22Rv1 (cell line): ENCODE measurements around the gene XPO5.

Experiments
- ZFX ChIP-seq: fragments of 450-650 bp; IDR thresholded peaks from 2 replicates; pipeline ENCODE4 v1.6.1; 2017; ENCODE audit warnings: antibody characterized with exemption, borderline replicate concordance
- TF ChIP-seq, protein P1 (sequence below): fragments of 450-650 bp; IDR thresholded peaks from 2 replicates; pipeline ENCODE4 v1.5.1; 2017; ENCODE audit warnings: mild to moderate bottlenecking

DNA sequence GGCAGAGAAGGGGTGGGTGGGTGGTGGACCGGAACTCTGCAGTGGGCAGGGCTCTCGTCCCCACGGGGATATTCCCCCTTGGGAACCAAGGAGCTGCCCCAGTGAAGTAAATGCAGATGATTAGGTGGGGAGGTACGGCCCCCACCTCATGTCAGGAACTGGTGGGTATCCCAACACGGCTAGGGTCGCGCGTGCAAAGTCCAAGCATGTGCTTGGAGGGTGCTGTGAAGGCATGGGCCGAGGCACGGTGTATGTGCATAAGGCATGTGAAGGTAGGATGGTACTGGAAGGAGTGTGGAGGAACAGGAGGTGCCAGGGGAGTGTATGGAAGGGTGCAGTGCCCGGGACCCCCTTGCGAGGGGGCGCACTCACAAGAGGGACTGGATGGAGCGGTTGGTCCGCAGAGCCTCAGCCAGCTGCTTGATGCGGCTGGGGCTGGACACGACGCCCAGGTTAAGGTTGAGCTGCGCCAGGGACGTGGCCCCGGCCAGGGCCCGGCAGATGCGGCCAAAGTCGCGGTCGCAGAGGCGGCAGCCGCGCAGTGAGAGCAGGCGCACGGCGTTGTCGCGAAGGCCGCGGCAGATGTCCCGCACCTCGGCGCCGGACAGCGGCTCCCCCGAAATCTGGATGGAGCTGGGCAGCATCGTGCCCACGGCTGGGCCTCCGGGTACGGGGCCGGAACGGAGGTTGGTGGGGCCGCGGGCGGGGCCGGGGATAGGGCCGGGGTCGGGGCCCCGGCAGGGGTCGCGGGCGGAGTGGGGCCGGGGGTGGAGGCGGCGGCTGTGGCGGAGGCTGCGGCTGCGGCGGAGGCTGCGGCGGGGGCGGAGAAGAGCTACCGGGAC is 66.5 kb downstream of the XPO5 start:
- TF ChIP-seq, protein P1, sequence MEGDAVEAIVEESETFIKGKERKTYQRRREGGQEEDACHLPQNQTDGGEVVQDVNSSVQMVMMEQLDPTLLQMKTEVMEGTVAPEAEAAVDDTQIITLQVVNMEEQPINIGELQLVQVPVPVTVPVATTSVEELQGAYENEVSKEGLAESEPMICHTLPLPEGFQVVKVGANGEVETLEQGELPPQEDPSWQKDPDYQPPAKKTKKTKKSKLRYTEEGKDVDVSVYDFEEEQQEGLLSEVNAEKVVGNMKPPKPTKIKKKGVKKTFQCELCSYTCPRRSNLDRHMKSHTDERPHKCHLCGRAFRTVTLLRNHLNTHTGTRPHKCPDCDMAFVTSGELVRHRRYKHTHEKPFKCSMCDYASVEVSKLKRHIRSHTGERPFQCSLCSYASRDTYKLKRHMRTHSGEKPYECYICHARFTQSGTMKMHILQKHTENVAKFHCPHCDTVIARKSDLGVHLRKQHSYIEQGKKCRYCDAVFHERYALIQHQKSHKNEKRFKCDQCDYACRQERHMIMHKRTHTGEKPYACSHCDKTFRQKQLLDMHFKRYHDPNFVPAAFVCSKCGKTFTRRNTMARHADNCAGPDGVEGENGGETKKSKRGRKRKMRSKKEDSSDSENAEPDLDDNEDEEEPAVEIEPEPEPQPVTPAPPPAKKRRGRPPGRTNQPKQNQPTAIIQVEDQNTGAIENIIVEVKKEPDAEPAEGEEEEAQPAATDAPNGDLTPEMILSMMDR = no peak
- no peak for TF ChIP-seq ZFX
